Measurements from ENCODE around the gene ASPHD1. TPM values are rescaled to one million over a fixed set of nuclear protein-coding genes. Genes with fewer than 3 reads are reported as not detected.

ASPHD1 gene
- total RNA-seq, 4 donors from 2014 or later, result 0.40 to 1.2 (median 1.1) TPM; not detected in 1

DNA sequence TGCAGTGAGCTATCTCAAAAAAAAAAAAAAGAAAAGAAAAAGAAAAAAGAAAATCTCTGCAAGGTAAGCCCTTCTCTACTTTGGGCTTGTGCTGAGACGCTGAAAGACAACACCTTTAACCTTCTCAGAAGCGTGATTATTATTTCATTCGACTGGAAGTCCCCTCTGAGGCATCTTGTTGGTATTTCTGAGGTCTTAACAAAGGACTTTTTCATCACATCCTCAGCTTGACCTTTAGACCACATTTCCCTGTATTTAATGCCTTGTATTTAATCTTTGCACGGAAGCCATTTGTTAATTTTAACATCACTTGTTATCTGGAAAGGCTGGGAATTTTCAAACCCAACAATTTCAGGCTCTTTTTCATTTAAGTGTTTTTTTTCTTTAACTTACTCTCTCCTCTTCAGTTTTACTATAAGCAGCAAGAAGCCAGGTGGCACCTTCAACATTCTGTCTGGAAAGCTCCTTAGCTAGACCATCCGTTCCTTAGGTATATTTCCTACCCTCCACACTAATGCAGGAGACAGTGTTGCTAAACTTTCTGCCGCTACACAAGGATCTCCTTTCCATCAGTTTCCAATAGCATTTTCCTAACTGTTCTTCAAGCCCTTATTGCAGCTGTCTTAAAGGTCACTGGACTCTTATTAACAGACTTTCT, 15.4 kb downstream of the ASPHD1 start:
- in situ Hi-C loops (cut with MboI; ENCODE audit: low pct_ligation_motif_present in 1 of 4, low pct_unique_long_range_greater_than_20kb in 1 of 4, low sequenced_read_pairs in 3 of 4), result no loop called here
- TF ChIP-seq EP300 (IDR thresholded peaks at IDR 0.05; ENCODE audit: low read depth), result no peak
- no peak for TF ChIP-seq POLR2A (IDR thresholded peaks at IDR 0.05)
- TF ChIP-seq POLR2AphosphoS5 (IDR thresholded peaks at IDR 0.05), result no peak
- no peak overlapping the region for H3K27ac ChIP-seq
- H3K36me3 ChIP-seq, result peaks cover 0 to 10% (median 0%) of the 10 kb centered on the region in 4 donors
- H3K4me3 ChIP-seq, result no peak overlapping the region
- 72 to 88% methylated on average over 6 of the region's 6 CpGs for WGBS, 2 donors (ENCODE audit: low coverage in 1 of 2)
- intact Hi-C loops (cut with DNase I; ENCODE audit: low total_unique reads), result no loop called here
- no peak for DNase-seq
- no peaks in the 10 kb centered on the region for H3K9me3 ChIP-seq
- H3K4me1 ChIP-seq, result no peaks in the 10 kb centered on the region
- H3K27me3 ChIP-seq, result no peaks in the 10 kb centered on the region

DNA sequence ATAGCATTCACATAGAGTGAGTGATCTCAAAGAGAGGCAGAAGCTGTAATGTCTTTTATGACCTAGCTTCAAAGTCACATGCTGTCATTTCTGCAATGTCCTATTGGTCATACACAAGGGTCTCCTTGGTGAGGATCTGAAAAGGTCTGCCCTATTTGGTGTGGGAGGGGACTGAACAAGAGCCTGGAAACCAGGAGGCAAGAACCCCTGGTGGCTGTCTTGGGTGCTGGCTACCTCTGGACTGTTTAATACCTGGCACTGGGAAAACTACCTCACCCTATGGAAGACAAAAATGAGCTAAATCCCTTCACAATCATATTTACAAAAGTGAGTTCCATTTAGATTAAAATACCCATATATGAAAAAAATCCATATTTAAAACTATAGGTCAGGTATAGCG, 16.7 kb downstream of the ASPHD1 start:
- Histone ChIP-seq H3K27ac (no peak overlapping the region), H3K36me3 (peaks cover 0 to 11% (median 5%) of the 10 kb centered on the region in 4 donors), H3K4me3 (no peak overlapping the region), H3K9me3 (no peaks in the 10 kb centered on the region), H3K27me3 (no peaks in the 10 kb centered on the region), H3K4me1 (no peaks in the 10 kb centered on the region)
- 93 to 100% methylated on average over 1 of the region's 1 CpG for WGBS, 2 donors (ENCODE audit: low coverage in 1 of 2)
- in situ Hi-C loops (cut with MboI; ENCODE audit: low pct_ligation_motif_present in 1 of 4, low pct_unique_long_range_greater_than_20kb in 1 of 4, low sequenced_read_pairs in 3 of 4) (no loop called here), intact Hi-C loops (cut with DNase I; ENCODE audit: low total_unique reads) (no loop called here)
- no peak for DNase-seq
- no peak for TF ChIP-seq POLR2A (IDR thresholded peaks at IDR 0.05)
- TF ChIP-seq EP300 (IDR thresholded peaks at IDR 0.05; ENCODE audit: low read depth), result no peak
- TF ChIP-seq, protein P1, sequence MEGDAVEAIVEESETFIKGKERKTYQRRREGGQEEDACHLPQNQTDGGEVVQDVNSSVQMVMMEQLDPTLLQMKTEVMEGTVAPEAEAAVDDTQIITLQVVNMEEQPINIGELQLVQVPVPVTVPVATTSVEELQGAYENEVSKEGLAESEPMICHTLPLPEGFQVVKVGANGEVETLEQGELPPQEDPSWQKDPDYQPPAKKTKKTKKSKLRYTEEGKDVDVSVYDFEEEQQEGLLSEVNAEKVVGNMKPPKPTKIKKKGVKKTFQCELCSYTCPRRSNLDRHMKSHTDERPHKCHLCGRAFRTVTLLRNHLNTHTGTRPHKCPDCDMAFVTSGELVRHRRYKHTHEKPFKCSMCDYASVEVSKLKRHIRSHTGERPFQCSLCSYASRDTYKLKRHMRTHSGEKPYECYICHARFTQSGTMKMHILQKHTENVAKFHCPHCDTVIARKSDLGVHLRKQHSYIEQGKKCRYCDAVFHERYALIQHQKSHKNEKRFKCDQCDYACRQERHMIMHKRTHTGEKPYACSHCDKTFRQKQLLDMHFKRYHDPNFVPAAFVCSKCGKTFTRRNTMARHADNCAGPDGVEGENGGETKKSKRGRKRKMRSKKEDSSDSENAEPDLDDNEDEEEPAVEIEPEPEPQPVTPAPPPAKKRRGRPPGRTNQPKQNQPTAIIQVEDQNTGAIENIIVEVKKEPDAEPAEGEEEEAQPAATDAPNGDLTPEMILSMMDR (IDR thresholded peaks at IDR 0.05), result no peak
- no peak for TF ChIP-seq POLR2AphosphoS5 (IDR thresholded peaks at IDR 0.05)

DNA sequence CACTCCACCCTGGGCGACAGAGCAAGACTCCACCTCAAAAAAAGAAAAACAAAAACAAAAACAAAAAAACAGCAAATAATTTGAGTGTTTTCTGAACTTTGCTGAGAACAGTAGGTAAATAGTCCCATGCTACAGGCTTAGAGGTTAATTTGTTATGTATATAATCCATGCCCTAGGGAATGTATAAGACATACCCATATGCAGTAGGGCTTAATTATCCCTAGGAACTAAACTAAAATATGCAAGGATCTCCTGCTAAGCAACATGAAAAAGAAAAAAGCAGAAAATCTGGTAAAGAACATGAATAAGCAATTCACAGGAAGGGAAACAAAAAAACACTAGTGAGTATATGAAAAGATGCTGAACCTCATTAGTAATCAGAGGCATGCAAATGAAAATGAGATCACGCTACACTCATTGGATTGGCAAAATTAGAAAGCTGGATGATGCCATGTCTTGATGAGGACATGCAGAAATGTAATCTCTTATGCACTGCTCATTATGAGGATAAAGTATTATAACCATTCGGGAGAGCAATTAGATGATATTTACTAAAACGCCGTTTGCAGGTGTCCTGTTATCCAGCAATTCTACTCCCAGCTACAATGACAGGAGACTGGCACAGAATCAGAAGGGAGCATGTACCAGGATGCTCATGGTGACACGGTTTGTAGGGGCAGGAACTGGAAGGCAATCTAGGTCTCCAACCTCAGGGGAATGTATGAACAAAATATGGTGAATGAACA, 20.2 kb downstream of the ASPHD1 start:
- in situ Hi-C loops (cut with MboI; ENCODE audit: low pct_ligation_motif_present in 1 of 4, low pct_unique_long_range_greater_than_20kb in 1 of 4, low sequenced_read_pairs in 3 of 4), result no loop called here

DNA sequence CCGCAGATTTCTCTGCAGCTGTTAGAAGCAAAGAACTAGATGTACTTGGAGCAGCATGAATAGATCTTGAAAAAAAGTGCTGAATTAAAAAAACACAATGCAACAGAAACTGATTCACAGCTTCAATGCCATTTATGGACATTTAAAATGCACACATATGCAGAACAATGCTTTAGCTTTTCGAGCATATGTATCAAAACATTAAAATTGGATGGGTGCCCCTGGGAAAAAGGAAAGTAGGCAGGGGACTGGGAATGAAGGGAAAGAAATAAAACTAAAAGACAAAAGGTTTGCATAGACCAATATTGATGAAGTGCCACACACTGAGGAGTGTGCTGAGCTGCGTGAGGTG, 20.7 kb downstream of the ASPHD1 start:
- TF ChIP-seq POLR2A (IDR thresholded peaks at IDR 0.05) (no peak), EP300 (IDR thresholded peaks at IDR 0.05; ENCODE audit: low read depth) (no peak), POLR2AphosphoS5 (IDR thresholded peaks at IDR 0.05) (no peak)
- TF ChIP-seq, protein P1 (IDR thresholded peaks at IDR 0.05), result no peak
- H3K27me3 ChIP-seq, result no peaks in the 10 kb centered on the region
- no peak overlapping the region for H3K4me3 ChIP-seq
- in situ Hi-C loops (cut with MboI; ENCODE audit: low pct_ligation_motif_present in 1 of 4, low pct_unique_long_range_greater_than_20kb in 1 of 4, low sequenced_read_pairs in 3 of 4), result no loop called here
- no peak overlapping the region for H3K27ac ChIP-seq
- peaks cover 0 to 20% (median 8%) of the 10 kb centered on the region in 4 donors for H3K36me3 ChIP-seq
- no peak for DNase-seq
- H3K4me1 ChIP-seq, result peaks cover 7 to 13% (median 12%) of the 10 kb centered on the region in 4 donors
- H3K9me3 ChIP-seq, result no peaks in the 10 kb centered on the region
- intact Hi-C loops (cut with DNase I; ENCODE audit: low total_unique reads), result no loop called here
- 86 to 95% methylated on average over 3 of the region's 3 CpGs for WGBS, 2 donors (ENCODE audit: low coverage in 1 of 2)

More for the DNA sequence above, 20.2 kb downstream of the ASPHD1 start:
- no peaks in the 10 kb centered on the region for H3K27me3 ChIP-seq
- TF ChIP-seq POLR2AphosphoS5 (IDR thresholded peaks at IDR 0.05) (no peak), POLR2A (IDR thresholded peaks at IDR 0.05) (no peak), EP300 (IDR thresholded peaks at IDR 0.05; ENCODE audit: low read depth) (no peak)
- TF ChIP-seq, protein P1 (IDR thresholded peaks at IDR 0.05), result no peak
- 72 to 78% methylated on average over 6 of the region's 6 CpGs for WGBS, 2 donors (ENCODE audit: low coverage in 1 of 2)
- peaks cover 7 to 13% (median 11%) of the 10 kb centered on the region in 4 donors for H3K4me1 ChIP-seq
- no peak overlapping the region for H3K4me3 ChIP-seq
- no peak overlapping the region for H3K27ac ChIP-seq
- H3K36me3 ChIP-seq, result peaks cover 0 to 20% (median 8%) of the 10 kb centered on the region in 4 donors
- intact Hi-C loops (cut with DNase I; ENCODE audit: low total_unique reads), result no loop called here
- no peak for DNase-seq
- H3K9me3 ChIP-seq, result no peaks in the 10 kb centered on the region

Measured in transverse colon (tissue), 4 donors.